Measurements from ENCODE around the gene APBA1. TPM values are rescaled to one million over a fixed set of nuclear protein-coding genes. Genes with fewer than 3 reads are reported as not detected.

Gene APBA1
- total RNA-seq, 1 experiment from 2014 or later: 0.05 TPM

DNA sequence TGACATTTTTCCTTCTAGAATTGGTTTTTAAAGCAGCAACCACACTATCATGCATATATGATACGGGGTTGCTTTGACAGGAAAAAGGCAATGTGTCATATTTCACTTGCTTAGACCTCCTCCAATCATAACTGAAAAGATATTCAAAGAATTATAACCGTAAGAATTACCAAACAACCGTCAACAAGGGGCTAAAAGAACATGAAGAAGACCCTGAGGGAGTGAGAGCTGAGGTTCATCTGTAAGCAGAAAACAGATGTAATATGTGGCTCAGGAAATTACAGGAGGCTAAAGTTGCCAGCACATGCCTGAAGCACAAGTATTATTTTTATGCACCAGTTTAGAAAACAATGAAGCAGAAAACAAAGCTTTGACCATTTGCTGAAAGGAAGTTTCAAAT lies 78.9 kb downstream of the APBA1 start:
- no peak overlapping the region for H3K27ac ChIP-seq (ENCODE audit: low read length)
- POLR2A ChIA-PET: no interaction called here
- H3K4me1 ChIP-seq (ENCODE audit: control insufficient read depth, insufficient read depth, low read length): no peaks in the 10 kb centered on the region
- intact Hi-C loops (cut with micrococcal nuclease; ENCODE audit: unreplicated experiment) (no loop called here), in situ Hi-C loops (cut with HindIII; ENCODE audit: low pct_unique_long_range_greater_than_20kb, low sequenced_read_pairs) (no loop called here)
- CTCF ChIA-PET: no interaction called here
- TF ChIP-seq, protein P1, sequence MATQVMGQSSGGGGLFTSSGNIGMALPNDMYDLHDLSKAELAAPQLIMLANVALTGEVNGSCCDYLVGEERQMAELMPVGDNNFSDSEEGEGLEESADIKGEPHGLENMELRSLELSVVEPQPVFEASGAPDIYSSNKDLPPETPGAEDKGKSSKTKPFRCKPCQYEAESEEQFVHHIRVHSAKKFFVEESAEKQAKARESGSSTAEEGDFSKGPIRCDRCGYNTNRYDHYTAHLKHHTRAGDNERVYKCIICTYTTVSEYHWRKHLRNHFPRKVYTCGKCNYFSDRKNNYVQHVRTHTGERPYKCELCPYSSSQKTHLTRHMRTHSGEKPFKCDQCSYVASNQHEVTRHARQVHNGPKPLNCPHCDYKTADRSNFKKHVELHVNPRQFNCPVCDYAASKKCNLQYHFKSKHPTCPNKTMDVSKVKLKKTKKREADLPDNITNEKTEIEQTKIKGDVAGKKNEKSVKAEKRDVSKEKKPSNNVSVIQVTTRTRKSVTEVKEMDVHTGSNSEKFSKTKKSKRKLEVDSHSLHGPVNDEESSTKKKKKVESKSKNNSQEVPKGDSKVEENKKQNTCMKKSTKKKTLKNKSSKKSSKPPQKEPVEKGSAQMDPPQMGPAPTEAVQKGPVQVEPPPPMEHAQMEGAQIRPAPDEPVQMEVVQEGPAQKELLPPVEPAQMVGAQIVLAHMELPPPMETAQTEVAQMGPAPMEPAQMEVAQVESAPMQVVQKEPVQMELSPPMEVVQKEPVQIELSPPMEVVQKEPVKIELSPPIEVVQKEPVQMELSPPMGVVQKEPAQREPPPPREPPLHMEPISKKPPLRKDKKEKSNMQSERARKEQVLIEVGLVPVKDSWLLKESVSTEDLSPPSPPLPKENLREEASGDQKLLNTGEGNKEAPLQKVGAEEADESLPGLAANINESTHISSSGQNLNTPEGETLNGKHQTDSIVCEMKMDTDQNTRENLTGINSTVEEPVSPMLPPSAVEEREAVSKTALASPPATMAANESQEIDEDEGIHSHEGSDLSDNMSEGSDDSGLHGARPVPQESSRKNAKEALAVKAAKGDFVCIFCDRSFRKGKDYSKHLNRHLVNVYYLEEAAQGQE (IDR thresholded peaks at IDR 0.05; ENCODE audit: insufficient read depth in 1 of 2, low read depth in 2 of 2, low read length in 1 of 2): no peak
- TF ChIP-seq, protein P2, sequence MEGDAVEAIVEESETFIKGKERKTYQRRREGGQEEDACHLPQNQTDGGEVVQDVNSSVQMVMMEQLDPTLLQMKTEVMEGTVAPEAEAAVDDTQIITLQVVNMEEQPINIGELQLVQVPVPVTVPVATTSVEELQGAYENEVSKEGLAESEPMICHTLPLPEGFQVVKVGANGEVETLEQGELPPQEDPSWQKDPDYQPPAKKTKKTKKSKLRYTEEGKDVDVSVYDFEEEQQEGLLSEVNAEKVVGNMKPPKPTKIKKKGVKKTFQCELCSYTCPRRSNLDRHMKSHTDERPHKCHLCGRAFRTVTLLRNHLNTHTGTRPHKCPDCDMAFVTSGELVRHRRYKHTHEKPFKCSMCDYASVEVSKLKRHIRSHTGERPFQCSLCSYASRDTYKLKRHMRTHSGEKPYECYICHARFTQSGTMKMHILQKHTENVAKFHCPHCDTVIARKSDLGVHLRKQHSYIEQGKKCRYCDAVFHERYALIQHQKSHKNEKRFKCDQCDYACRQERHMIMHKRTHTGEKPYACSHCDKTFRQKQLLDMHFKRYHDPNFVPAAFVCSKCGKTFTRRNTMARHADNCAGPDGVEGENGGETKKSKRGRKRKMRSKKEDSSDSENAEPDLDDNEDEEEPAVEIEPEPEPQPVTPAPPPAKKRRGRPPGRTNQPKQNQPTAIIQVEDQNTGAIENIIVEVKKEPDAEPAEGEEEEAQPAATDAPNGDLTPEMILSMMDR (IDR thresholded peaks at IDR 0.05): no peak
- TF ChIP-seq SIN3A (IDR thresholded peaks at IDR 0.05; ENCODE audit: borderline replicate concordance, insufficient read depth, low read depth, low read length): no peak
- no peak for TF ChIP-seq TCF7L2 (IDR thresholded peaks at IDR 0.05; ENCODE audit: low read depth, low read length)
- TF ChIP-seq POLR2AphosphoS5 (IDR thresholded peaks at IDR 0.05; ENCODE audit: low read depth, low read length): no peak
- H3K36me3 ChIP-seq (ENCODE audit: control insufficient read depth, insufficient read depth, low read length): no peaks in the 10 kb centered on the region
- DNase-seq (ENCODE audit: low read depth, low spot score) (no peak), ATAC-seq (no peak)
- no peaks in the 10 kb centered on the region for H3K27me3 ChIP-seq (ENCODE audit: control insufficient read depth, insufficient read depth, low read length)
- H3K4me3 ChIP-seq (ENCODE audit: low read depth in 2 of 2, low read length in 2 of 2): no peak overlapping the region
- no TSS peak for BruUV-seq (replicated peaks)
- no peaks in the 10 kb centered on the region for H3K9me3 ChIP-seq (ENCODE audit: control insufficient read depth, insufficient read depth, low read depth, low read length)

DNA sequence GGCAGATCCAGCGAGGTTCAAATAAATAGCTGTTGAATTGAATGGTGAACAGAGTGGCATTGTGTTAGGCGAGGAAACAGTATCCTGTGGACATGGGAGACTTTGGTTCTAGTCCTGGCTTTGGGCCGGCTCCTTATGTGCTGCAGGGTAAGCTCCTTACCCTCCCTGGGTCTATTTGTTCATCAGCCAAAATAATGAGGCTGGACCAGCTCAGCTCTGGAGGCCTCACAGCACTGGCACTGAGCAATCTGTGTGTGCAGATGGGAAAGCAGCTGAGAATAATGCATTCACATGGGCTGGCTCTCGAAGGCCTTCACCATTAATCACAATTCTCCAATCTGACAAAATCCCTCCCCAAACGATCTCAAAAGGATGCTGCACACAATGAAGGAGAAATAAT lies 81.9 kb downstream of the APBA1 start:
- in situ Hi-C loops (cut with HindIII; ENCODE audit: low pct_unique_long_range_greater_than_20kb, low sequenced_read_pairs) (no loop called here), intact Hi-C loops (cut with micrococcal nuclease; ENCODE audit: unreplicated experiment) (no loop called here)
- DNase-seq (ENCODE audit: low read depth, low spot score): no peak
- TF ChIP-seq, protein P2 (IDR thresholded peaks at IDR 0.05): no peak
- TF ChIP-seq TCF7L2 (IDR thresholded peaks at IDR 0.05; ENCODE audit: low read depth, low read length): no peak
- TF ChIP-seq, protein P1 (IDR thresholded peaks at IDR 0.05; ENCODE audit: insufficient read depth in 1 of 2, low read depth in 2 of 2, low read length in 1 of 2): no peak
- no peak for TF ChIP-seq SIN3A (IDR thresholded peaks at IDR 0.05; ENCODE audit: borderline replicate concordance, insufficient read depth, low read depth, low read length)
- TF ChIP-seq POLR2AphosphoS5 (IDR thresholded peaks at IDR 0.05; ENCODE audit: low read depth, low read length): no peak
- ChIA-PET POLR2A (no interaction called here), CTCF (no interaction called here)
- H3K4me1 ChIP-seq (ENCODE audit: control insufficient read depth, insufficient read depth, low read length): no peaks in the 10 kb centered on the region
- H3K4me3 ChIP-seq (ENCODE audit: low read depth in 2 of 2, low read length in 2 of 2): no peak overlapping the region
- no peaks in the 10 kb centered on the region for H3K36me3 ChIP-seq (ENCODE audit: control insufficient read depth, insufficient read depth, low read length)
- no TSS peak for BruUV-seq (replicated peaks)
- H3K27me3 ChIP-seq (ENCODE audit: control insufficient read depth, insufficient read depth, low read length): no peaks in the 10 kb centered on the region
- no peaks in the 10 kb centered on the region for H3K9me3 ChIP-seq (ENCODE audit: control insufficient read depth, insufficient read depth, low read depth, low read length)
- ATAC-seq: no peak
- H3K27ac ChIP-seq (ENCODE audit: low read length): no peak overlapping the region
